ENCODE measurements around the gene ETS1.

The ETS1 gene

GRCh38 chr11:128609785-128610184, 22.4 kb upstream of the ETS1 start:
- Histone ChIP-seq H3K18ac (ENCODE audit: low read length) (no peak overlapping the region), H3K4me3 (ENCODE audit: low read length) (no peak overlapping the region), H2BK5ac (ENCODE audit: low read length) (no peak overlapping the region), H3K27me3 (ENCODE audit: insufficient read depth, low read length, poor library complexity) (no peaks in the 10 kb centered on the region), H4K8ac (ENCODE audit: low read depth, low read length) (no peak overlapping the region), H3K36me3 (ENCODE audit: control insufficient read depth, insufficient read depth, low read length) (no peaks in the 10 kb centered on the region), H3K56ac (ENCODE audit: low read length) (no peak overlapping the region), H2BK15ac (replicated peaks; ENCODE audit: low read depth) (no peak overlapping the region), H3K4ac (ENCODE audit: low read depth, low read length) (no peak overlapping the region), H2BK120ac (ENCODE audit: low read depth, low read length) (no peak overlapping the region), H3K23ac (ENCODE audit: low read length) (no peak overlapping the region), H3K4me2 (ENCODE audit: low read length) (no peak overlapping the region), H3K79me2 (ENCODE audit: control insufficient read depth, insufficient read depth, low read length) (no peaks in the 10 kb centered on the region), H3K4me1 (ENCODE audit: control insufficient read depth, low read depth, low read length) (peaks cover 5% of the 10 kb centered on the region), H3K9ac (ENCODE audit: low read length) (no peak overlapping the region), H2AK5ac (ENCODE audit: low read length) (no peak overlapping the region), H4K5ac (ENCODE audit: low read length) (no peak overlapping the region), H3K27ac (ENCODE audit: low read depth, low read length) (no peak overlapping the region), H3K79me1 (ENCODE audit: low read length) (no peaks in the 10 kb centered on the region)
- DNase-seq = peak; percentile 82
- no CpG with 5 or more reads among the region's 6 CpGs for WGBS (ENCODE audit: extremely low coverage, insufficient coverage, low lambda C conversion rate)

- H2BK5ac ChIP-seq (ENCODE audit: low read length) = peak overlapping the region; percentile 53
- H2AK5ac ChIP-seq (ENCODE audit: low read length) = peak overlapping the region; percentile 62
- peak overlapping the region; percentile 72 for H3K4ac ChIP-seq (ENCODE audit: low read depth, low read length)
- peak overlapping the region; percentile 17 for H3K56ac ChIP-seq (ENCODE audit: low read length)
- H2BK15ac ChIP-seq (replicated peaks; ENCODE audit: low read depth) = no peak overlapping the region
- H3K23ac ChIP-seq (ENCODE audit: low read length) = no peak overlapping the region
- H3K18ac ChIP-seq (ENCODE audit: low read length) = peak overlapping the region; percentile 56
- H2BK120ac ChIP-seq (ENCODE audit: low read depth, low read length) = no peak overlapping the region
- no peaks in the 10 kb centered on the region for H3K79me2 ChIP-seq (ENCODE audit: control insufficient read depth, insufficient read depth, low read length)
- H4K8ac ChIP-seq (ENCODE audit: low read depth, low read length) = no peak overlapping the region
- H3K4me1 ChIP-seq (ENCODE audit: control insufficient read depth, low read depth, low read length) = peaks cover 5% of the 10 kb centered on the region
- no peak overlapping the region for H3K4me2 ChIP-seq (ENCODE audit: low read length)
- H3K36me3 ChIP-seq (ENCODE audit: control insufficient read depth, insufficient read depth, low read length) = no peaks in the 10 kb centered on the region
- no peaks in the 10 kb centered on the region for H3K79me1 ChIP-seq (ENCODE audit: low read length)
- no peak overlapping the region for H3K4me3 ChIP-seq (ENCODE audit: low read length)
- no peak for DNase-seq
- no peak overlapping the region for H4K5ac ChIP-seq (ENCODE audit: low read length)
- WGBS (ENCODE audit: extremely low coverage, insufficient coverage, low lambda C conversion rate) = no CpG with 5 or more reads among the region's 10 CpGs
- no peak overlapping the region for H3K27ac ChIP-seq (ENCODE audit: low read depth, low read length)
- H3K9ac ChIP-seq (ENCODE audit: low read length) = no peak overlapping the region
- no peaks in the 10 kb centered on the region for H3K27me3 ChIP-seq (ENCODE audit: insufficient read depth, low read length, poor library complexity)
These were observed 21.5 kb upstream of the ETS1 start for GRCh38 chr11:128608746-128609407.

- Histone ChIP-seq H3K4me3 (ENCODE audit: low read length) (no peak overlapping the region), H3K23ac (ENCODE audit: low read length) (no peak overlapping the region), H3K36me3 (ENCODE audit: control insufficient read depth, insufficient read depth, low read length) (no peaks in the 10 kb centered on the region), H4K5ac (ENCODE audit: low read length) (no peak overlapping the region), H3K18ac (ENCODE audit: low read length) (no peak overlapping the region), H3K9ac (ENCODE audit: low read length) (no peak overlapping the region), H3K56ac (ENCODE audit: low read length) (no peak overlapping the region), H2BK15ac (replicated peaks; ENCODE audit: low read depth) (no peak overlapping the region), H3K79me2 (ENCODE audit: control insufficient read depth, insufficient read depth, low read length) (no peaks in the 10 kb centered on the region), H3K27ac (ENCODE audit: low read depth, low read length) (no peak overlapping the region), H3K4me1 (ENCODE audit: control insufficient read depth, low read depth, low read length) (peaks cover 5% of the 10 kb centered on the region), H3K4ac (ENCODE audit: low read depth, low read length) (no peak overlapping the region), H2BK120ac (ENCODE audit: low read depth, low read length) (no peak overlapping the region), H3K79me1 (ENCODE audit: low read length) (no peaks in the 10 kb centered on the region), H3K27me3 (ENCODE audit: insufficient read depth, low read length, poor library complexity) (no peaks in the 10 kb centered on the region), H4K8ac (ENCODE audit: low read depth, low read length) (no peak overlapping the region), H2BK5ac (ENCODE audit: low read length) (no peak overlapping the region), H2AK5ac (ENCODE audit: low read length) (no peak overlapping the region), H3K4me2 (ENCODE audit: low read length) (no peak overlapping the region)
- no CpG with 5 or more reads among the region's 5 CpGs for WGBS (ENCODE audit: extremely low coverage, insufficient coverage, low lambda C conversion rate)
- no peak for DNase-seq
These were observed 20.5 kb upstream of the ETS1 start for GRCh38 chr11:128607819-128608218.

- H2BK5ac ChIP-seq (ENCODE audit: low read length) = no peak overlapping the region
- H3K4me2 ChIP-seq (ENCODE audit: low read length) = no peak overlapping the region
- no peak overlapping the region for H3K23ac ChIP-seq (ENCODE audit: low read length)
- H3K27me3 ChIP-seq (ENCODE audit: insufficient read depth, low read length, poor library complexity) = no peaks in the 10 kb centered on the region
- no peak overlapping the region for H3K4me3 ChIP-seq (ENCODE audit: low read length)
- no peak overlapping the region for H3K4ac ChIP-seq (ENCODE audit: low read depth, low read length)
- H2AK5ac ChIP-seq (ENCODE audit: low read length) = no peak overlapping the region
- no peaks in the 10 kb centered on the region for H3K36me3 ChIP-seq (ENCODE audit: control insufficient read depth, insufficient read depth, low read length)
- no CpG with 5 or more reads among the region's 5 CpGs for WGBS (ENCODE audit: extremely low coverage, insufficient coverage, low lambda C conversion rate)
- no peak overlapping the region for H3K18ac ChIP-seq (ENCODE audit: low read length)
- no peak overlapping the region for H3K9ac ChIP-seq (ENCODE audit: low read length)
- no peak for DNase-seq
- peak overlapping the region; percentile 40 for H3K56ac ChIP-seq (ENCODE audit: low read length)
- H3K79me2 ChIP-seq (ENCODE audit: control insufficient read depth, insufficient read depth, low read length) = no peaks in the 10 kb centered on the region
- no peak overlapping the region for H4K5ac ChIP-seq (ENCODE audit: low read length)
- no peak overlapping the region for H2BK120ac ChIP-seq (ENCODE audit: low read depth, low read length)
- no peak overlapping the region for H2BK15ac ChIP-seq (replicated peaks; ENCODE audit: low read depth)
- peaks cover 5% of the 10 kb centered on the region for H3K4me1 ChIP-seq (ENCODE audit: control insufficient read depth, low read depth, low read length)
- H4K8ac ChIP-seq (ENCODE audit: low read depth, low read length) = no peak overlapping the region
- peak overlapping the region; percentile 9 for H3K27ac ChIP-seq (ENCODE audit: low read depth, low read length)
- H3K79me1 ChIP-seq (ENCODE audit: low read length) = no peaks in the 10 kb centered on the region
These were observed 17.4 kb upstream of the ETS1 start for GRCh38 chr11:128604723-128605122.

- H4K5ac ChIP-seq (ENCODE audit: low read length) = no peak overlapping the region
- H3K36me3 ChIP-seq (ENCODE audit: control insufficient read depth, insufficient read depth, low read length) = no peaks in the 10 kb centered on the region
- no peak overlapping the region for H2AK5ac ChIP-seq (ENCODE audit: low read length)
- no peak overlapping the region for H3K9ac ChIP-seq (ENCODE audit: low read length)
- peak overlapping the region; percentile 47 for H2BK120ac ChIP-seq (ENCODE audit: low read depth, low read length)
- H3K79me1 ChIP-seq (ENCODE audit: low read length) = no peaks in the 10 kb centered on the region
- no CpG with 5 or more reads among the region's 5 CpGs for WGBS (ENCODE audit: extremely low coverage, insufficient coverage, low lambda C conversion rate)
- H3K4me2 ChIP-seq (ENCODE audit: low read length) = no peak overlapping the region
- H3K27me3 ChIP-seq (ENCODE audit: insufficient read depth, low read length, poor library complexity) = no peaks in the 10 kb centered on the region
- peak overlapping the region; percentile 43 for H3K56ac ChIP-seq (ENCODE audit: low read length)
- H3K23ac ChIP-seq (ENCODE audit: low read length) = no peak overlapping the region
- no peaks in the 10 kb centered on the region for H3K79me2 ChIP-seq (ENCODE audit: control insufficient read depth, insufficient read depth, low read length)
- no peak overlapping the region for H3K18ac ChIP-seq (ENCODE audit: low read length)
- H3K4me1 ChIP-seq (ENCODE audit: control insufficient read depth, low read depth, low read length) = peaks cover 2% of the 10 kb centered on the region
- no peak overlapping the region for H3K4me3 ChIP-seq (ENCODE audit: low read length)
- no peak overlapping the region for H2BK15ac ChIP-seq (replicated peaks; ENCODE audit: low read depth)
- H3K4ac ChIP-seq (ENCODE audit: low read depth, low read length) = no peak overlapping the region
- H2BK5ac ChIP-seq (ENCODE audit: low read length) = no peak overlapping the region
- H4K8ac ChIP-seq (ENCODE audit: low read depth, low read length) = no peak overlapping the region
- DNase-seq = peak; percentile 77
- no peak overlapping the region for H3K27ac ChIP-seq (ENCODE audit: low read depth, low read length)
These were observed 16.5 kb upstream of the ETS1 start for GRCh38 chr11:128603752-128604414.

Measured in mesendoderm (in vitro differentiated cells).